Breast epithelium (tissue), 3 donors: ENCODE data around the gene CNTRL.

Experiments used
- CTCF ChIP-seq, 3 donors: fragments of 450-650 bp; IDR thresholded peaks; one replicate each; pipeline ENCODE4 v1.5.1; 2016 to 2017; ENCODE audit warnings: antibody characterized with exemption in 3 of 3, mild to moderate bottlenecking in 3 of 3, moderate library complexity in 3 of 3
- POLR2A ChIP-seq: fragments of 450-650 bp; IDR thresholded peaks from one replicate; pipeline ENCODE4 v1.6.1; 2016; ENCODE audit warnings: antibody characterized with exemption, mild to moderate bottlenecking, moderate library complexity
- POLR2AphosphoS5 ChIP-seq, 3 donors: sonication (generic); formaldehyde crosslinking; IDR thresholded peaks; one replicate each; pipeline ENCODE4 v1.6.1; 2017; ENCODE audit warnings: antibody characterized with exemption in 3 of 3

- TF ChIP-seq CTCF (IDR thresholded peaks at IDR 0.05) = no peak
- TF ChIP-seq POLR2A = no peak
- no peak for TF ChIP-seq POLR2AphosphoS5 (IDR thresholded peaks at IDR 0.05)
Measured at GRCh38 chr9:121088576-121088975, 13.8 kb downstream of the CNTRL start.
